Pancreas (tissue), 10 donors: ENCODE measurements around the gene B4GALT2. TPM values are rescaled to one million over a fixed set of nuclear protein-coding genes. Genes with fewer than 3 reads are reported as not detected.

Experiments used
- ATAC-seq, 4 donors: fragments of 200-7000 bp; cut with Tn5 transposase; one replicate each; pipeline versions ENCODE4 v1.8.0 to v1.9.1; 2020; ENCODE audit warnings: mild to moderate bottlenecking in 4 of 4, moderate library complexity in 4 of 4
- DNase-seq, 6 donors: peaks; one replicate each; pipeline ENCODE4 v3.0.0-alpha.2; 2020
- FAIRE-seq: peaks from 2 replicates; lab custom pipeline; 2012; peaks lifted over from hg19 to GRCh38; lab: Jason Lieb, UNC
- H3K27ac ChIP-seq, 4 donors: fragments of 200-600 bp; sonication (generic); 1 replicate in 3 of 4; 2 replicates in 1 of 4; pipeline versions ENCODE4 v1.5.0 to v1.8.0; 2020
- H3K27me3 ChIP-seq, 4 donors: fragments of 200-600 bp; one replicate each; pipeline ENCODE4 v1.8.0; 2021
- H3K36me3 ChIP-seq, 3 donors: fragments of 200-600 bp; sonication (generic) in 1 of 3; one replicate each; pipeline versions ENCODE4 v1.5.0 to v1.8.0; 2020 to 2021
- H3K4me1 ChIP-seq, 3 donors: fragments of 200-600 bp; one replicate each; pipeline ENCODE4 v1.8.0; 2021
- H3K4me3 ChIP-seq, 4 donors: fragments of 200-600 bp; sonication (generic) in 2 of 4; one replicate each; pipeline versions ENCODE4 v1.5.0 to v1.8.0; 2020 to 2021
- H3K9me3 ChIP-seq, 4 donors: fragments of 200-600 bp; one replicate each; pipeline ENCODE4 v1.8.0; 2021
- CTCF ChIP-seq, 4 donors: fragments of 200-600 bp; sonication (generic) in 3 of 4; IDR thresholded peaks; one replicate each; pipeline versions ENCODE4 v1.5.0 to v1.8.0; 2021; ENCODE audit warnings: antibody characterized with exemption in 4 of 4
- WGBS, 2 donors: extraction: QIAGEN DNeasy Blood & Tissue Kit; methylation state at CpG; one replicate each; pipeline ENCODE4 v1.1.7; 2013; 5-methylcytosine and 5-hydroxymethylcytosine counted together
- intact Hi-C, 3 donors: fragments of 100-400 bp; cut with DNase I; formaldehyde crosslinking; loops; one replicate each; pipeline versions ENCODE4 v1.11.1 to v1.14.2; 2022
- polyA plus RNA-seq, 2 donors: library from polyadenylated mRNA; stranded (reverse); fragments of 200-250 nt; gene quantifications; one replicate each; pipeline ENCODE4 v1.2.3, GENCODE V29; 2013
- total RNA-seq, 6 donors: library from RNA; stranded (reverse); fragmentation: NEBNext Ultra II Directional in 4 of 6; extraction: Animal tissue kit (Norgen Biotek cat#: 25700) in 4 of 6; gene quantifications; one replicate each; pipeline versions ENCODE4 v1.2.1 to v1.2.4, GENCODE V29; 2021 to 2023
- donor health status: healthy with polysubstance abuse.
- donor health status: DM: no; HTN: no; CAD: no; lungs with moderate emphysema.
- donor health status: DM: no; HTN: no; CAD: no.
- donor health status: control.
- donor health status: control.
- donor health status: Bipolar disorder and iron deficiency.
- donor health status: DM: yes; HTN: yes; CAD: no.
- donor health status: DM: no; HTN: no; CAD: no.
- donor health status: DM: no; HTN: no; CAD: no.
- donor health status: DM: yes; HTN: yes; CAD: no.

The B4GALT2 gene
- total and polyA plus RNA-seq, 8 donors, result 16.7 to 36.7 (median 27.6) TPM

GRCh38 chr1:44010935-44011471 is 32.0 kb downstream of the B4GALT2 start:
- DNase-seq, result no peak
- FAIRE-seq, result no peak
- no peaks in the 10 kb centered on the region for H3K36me3 ChIP-seq
- no peak for ATAC-seq
- no peaks in the 10 kb centered on the region for H3K9me3 ChIP-seq
- no peaks in the 10 kb centered on the region for H3K27me3 ChIP-seq
- no peak overlapping the region for H3K4me3 ChIP-seq
- 87% methylated on average over 11 of the region's 11 CpGs for WGBS, 2 donors
- intact Hi-C loops, result no loop called here
- H3K4me1 ChIP-seq, result no peaks in the 10 kb centered on the region
- no peak overlapping the region for H3K27ac ChIP-seq
- no peak for TF ChIP-seq CTCF (IDR thresholded peaks at IDR 0.05)

DNA sequence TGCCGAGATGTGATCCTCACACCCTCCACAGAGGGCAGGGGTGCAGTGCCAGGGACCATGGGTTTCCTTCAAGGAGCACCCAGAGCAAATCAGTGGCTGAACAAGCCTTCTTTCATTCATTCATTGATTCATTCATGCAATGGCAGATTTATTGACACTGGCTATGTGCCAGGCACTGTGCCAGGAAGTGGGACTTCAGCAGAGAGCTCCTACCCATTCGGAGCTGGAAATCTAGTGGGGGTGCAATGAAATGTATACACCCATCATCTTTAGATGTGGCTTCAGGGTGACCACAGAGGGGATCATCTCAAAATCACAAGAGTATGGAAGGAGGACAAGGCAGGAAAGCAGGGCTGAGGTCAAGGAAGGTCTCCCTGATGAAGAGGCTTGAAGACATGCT is 33.4 kb downstream of the B4GALT2 start:
- no peak for TF ChIP-seq CTCF (IDR thresholded peaks at IDR 0.05)
- Histone ChIP-seq H3K4me3 (no peak overlapping the region), H3K27ac (no peak overlapping the region), H3K9me3 (no peaks in the 10 kb centered on the region), H3K36me3 (no peaks in the 10 kb centered on the region), H3K27me3 (no peaks in the 10 kb centered on the region), H3K4me1 (no peaks in the 10 kb centered on the region)
- intact Hi-C loops, result no loop called here
- WGBS, 2 donors, result 55 to 67% methylated on average over 2 of the region's 2 CpGs
- DNase-seq (no peak), FAIRE-seq (no peak), ATAC-seq (no peak)

- intact Hi-C loops, result no loop called here
- FAIRE-seq (no peak), ATAC-seq (peak in 3 of 4 donors; percentile 29 to 66 (median 65)), DNase-seq (no peak)
- no peak overlapping the region for H3K27ac ChIP-seq
- no peak overlapping the region for H3K4me3 ChIP-seq
- H3K9me3 ChIP-seq, result no peaks in the 10 kb centered on the region
- no peaks in the 10 kb centered on the region for H3K4me1 ChIP-seq
- WGBS, 2 donors, result 79 to 82% methylated on average over 13 of the region's 13 CpGs
- no peak for TF ChIP-seq CTCF (IDR thresholded peaks at IDR 0.05)
- no peaks in the 10 kb centered on the region for H3K27me3 ChIP-seq
- no peaks in the 10 kb centered on the region for H3K36me3 ChIP-seq
Observed at GRCh38 chr1:44012941-44013609, 34.1 kb downstream of the B4GALT2 start.

GRCh38 chr1:44013949-44014348 is 34.9 kb downstream of the B4GALT2 start:
- ATAC-seq, result no peak
- intact Hi-C loops, result no loop called here
- 80% methylated on average over 5 of the region's 5 CpGs for WGBS, 2 donors
- no peaks in the 10 kb centered on the region for H3K27me3 ChIP-seq
- no peaks in the 10 kb centered on the region for H3K9me3 ChIP-seq
- no peak overlapping the region for H3K4me3 ChIP-seq
- no peaks in the 10 kb centered on the region for H3K36me3 ChIP-seq
- no peak for DNase-seq
- FAIRE-seq, result no peak
- TF ChIP-seq CTCF (IDR thresholded peaks at IDR 0.05), result no peak
- no peak overlapping the region for H3K27ac ChIP-seq
- no peaks in the 10 kb centered on the region for H3K4me1 ChIP-seq
